GM21360 (cell line): ENCODE results near the gene GMPPB.

Experiments used
- ATAC-seq: cut with Tn5 transposase; IDR thresholded peaks from one replicate; pipeline ENCODE4 v1.9.1; 2021; ENCODE audit warnings: mild to moderate bottlenecking, moderate library complexity; ENCODE audit not compliant: unreplicated experiment

GMPPB gene

GRCh38 chr3:49673121-49673714, 50.5 kb downstream of the GMPPB start:
- no peak for ATAC-seq

GRCh38 chr3:49671291-49672288, 52.2 kb downstream of the GMPPB start:
- ATAC-seq = no peak

GRCh38 chr3:49670940-49671290, 52.8 kb downstream of the GMPPB start:
- ATAC-seq = no peak
